GM18505 (cell line): ENCODE results near the gene ZNF724.
"Not testable (repeated sequence)": the region's sequence is repeated elsewhere in the genome, so short reads cannot be mapped to it uniquely, and the experiment has no call there.

Experiments used
- ATAC-seq: cut with Tn5 transposase; IDR thresholded peaks from one replicate; pipeline ENCODE4 v1.9.1; 2021; ENCODE audit not compliant: unreplicated experiment
- POLR2A ChIP-seq: IDR thresholded peaks from 4 replicates; pipeline ENCODE4 v1.6.1; 2011; ENCODE audit warnings: borderline replicate concordance; ENCODE audit not compliant: insufficient read depth, insufficient read length; ENCODE audit errors: extremely low read depth

ZNF724 gene

GRCh38 chr19:23263396-23263795 is 13.2 kb upstream of the ZNF724 start:
- TF ChIP-seq POLR2A: no peak
- no peak for ATAC-seq

GRCh38 chr19:23262920-23263319 is 12.7 kb upstream of the ZNF724 start:
- no peak for ATAC-seq
- no peak for TF ChIP-seq POLR2A

- TF ChIP-seq POLR2A: no peak
- no peak for ATAC-seq
These were observed 11.4 kb upstream of the ZNF724 start for GRCh38 chr19:23261496-23262020.

- ATAC-seq: no peak
- no peak for TF ChIP-seq POLR2A
These were observed 10.8 kb upstream of the ZNF724 start for GRCh38 chr19:23260956-23261355.

GRCh38 chr19:23259961-23260360 is 9.8 kb upstream of the ZNF724 start:
- no peak for TF ChIP-seq POLR2A
- no peak for ATAC-seq

- no peak for ATAC-seq
These were observed 5.5 kb upstream of the ZNF724 start for GRCh38 chr19:23255700-23256099.

GRCh38 chr19:23254141-23254910 is 4.1 kb upstream of the ZNF724 start:
- ATAC-seq: no peak
- TF ChIP-seq POLR2A: no peak

More at GRCh38 chr19:23255700-23256099, 5.5 kb upstream of the ZNF724 start:
- TF ChIP-seq POLR2A: no peak

GRCh38 chr19:23253256-23253655 is 3.1 kb upstream of the ZNF724 start:
- ATAC-seq: not testable (repeated sequence)

GRCh38 chr19:23241419-23241818 is 8.8 kb downstream of the ZNF724 start:
- no peak for TF ChIP-seq POLR2A
- ATAC-seq: no peak

- TF ChIP-seq POLR2A: no peak
- ATAC-seq: no peak
These were observed 27.1 kb downstream of the ZNF724 start for GRCh38 chr19:23222998-23223652.

- TF ChIP-seq POLR2A: no peak
- no peak for ATAC-seq
These were observed 46.3 kb downstream of the ZNF724 start for GRCh38 chr19:23203841-23204344.

- ATAC-seq: no peak
- TF ChIP-seq POLR2A: no peak
These were observed 59.9 kb downstream of the ZNF724 start for GRCh38 chr19:23190341-23190740.

- no peak for TF ChIP-seq POLR2A
These were observed 66.9 kb downstream of the ZNF724 start for GRCh38 chr19:23183251-23183650.

More at GRCh38 chr19:23183251-23183650, 66.9 kb downstream of the ZNF724 start:
- ATAC-seq: no peak
